IMR-90 (cell line): Measurements from ENCODE around the gene PSMA3. TPM values are rescaled to one million over a fixed set of nuclear protein-coding genes. Genes with fewer than 3 reads are reported as not detected.

Source experiments
- ATAC-seq: fragments of 200-7000 bp; cut with Tn5 transposase; 2 replicates; pipeline ENCODE4 v1.9.1; 2020; ENCODE audit warnings: low read depth, mild to moderate bottlenecking, moderate library complexity
- BruUV-seq: library from RNA; stranded (reverse); fragments of 400-500 nt; replicated peaks from 2 replicates; lab custom pipeline; 2021; lab: Mats Ljungman, UMichigan
- CTCF ChIA-PET: fragments of 300-600 bp; formaldehyde crosslinking; extraction: SDS; loops from one replicate; lab custom pipeline; 2021; ENCODE audit warnings: antibody characterized with exemption; lab: Yijun Ruan, JAX
- POLR2A ChIA-PET: fragments of 300-600 bp; sonication (Branson Sonifier 250); formaldehyde crosslinking; loops from one replicate; lab custom pipeline; 2022; ENCODE audit warnings: antibody characterized with exemption; ENCODE audit not compliant: unreplicated experiment; lab: Charles Lee
- DNase-seq: peaks from one replicate; pipeline ENCODE4 v3.0.0; 2013
- H2AFZ ChIP-seq: replicated peaks from 2 replicates; pipeline ENCODE3; 2013; ENCODE audit warnings: low read length, mild to moderate bottlenecking; ENCODE audit not compliant: poor library complexity
- H2AK5ac ChIP-seq: 2 replicates; pipeline ENCODE4 v1.6.1; 2013; ENCODE audit warnings: low read depth, low read length, inconsistent platforms
- H2AK9ac ChIP-seq: replicated peaks from 2 replicates; pipeline ENCODE3; 2013; ENCODE audit warnings: mild to moderate bottlenecking, low read depth, low read length, moderate library complexity; ENCODE audit not compliant: poor library complexity
- H2BK120ac ChIP-seq: 2 replicates; pipeline ENCODE4 v1.6.1; 2013; ENCODE audit warnings: low read depth, low read length, inconsistent platforms
- H2BK15ac ChIP-seq: 3 replicates; pipeline ENCODE4 v1.6.1; 2013; ENCODE audit warnings: low read depth, low read length, inconsistent platforms
- H2BK20ac ChIP-seq: 2 replicates; pipeline ENCODE4 v1.6.1; 2013; ENCODE audit warnings: low read depth, mild to moderate bottlenecking, inconsistent platforms, low read length, moderate library complexity
- H2BK5ac ChIP-seq: 2 replicates; pipeline ENCODE4 v1.6.1; 2013; ENCODE audit warnings: mild to moderate bottlenecking, low read depth, low read length, inconsistent platforms; ENCODE audit not compliant: poor library complexity, severe bottlenecking
- H3K14ac ChIP-seq: replicated peaks from 2 replicates; pipeline ENCODE4 v1.6.1; 2013; ENCODE audit warnings: low read depth, low read length, inconsistent platforms
- H3K18ac ChIP-seq: 2 replicates; pipeline ENCODE4 v1.6.1; 2013; ENCODE audit warnings: low read depth, low read length, control low read depth
- H3K23ac ChIP-seq: 2 replicates; pipeline ENCODE4 v1.6.1; 2013; ENCODE audit warnings: low read depth, low read length, inconsistent platforms
- H3K27ac ChIP-seq: 2 replicates; pipeline ENCODE4 v1.5.1; 2013; ENCODE audit warnings: mild to moderate bottlenecking, control low read depth, low read length; ENCODE audit not compliant: insufficient read depth
- H3K27me3 ChIP-seq: 2 replicates; pipeline ENCODE4 v1.6.1; 2013; ENCODE audit warnings: low read length; ENCODE audit not compliant: control insufficient read depth, insufficient read depth
- H3K36me3 ChIP-seq: 2 replicates; pipeline ENCODE4 v1.6.1; 2013; ENCODE audit warnings: low read length, mixed read lengths; ENCODE audit not compliant: control insufficient read depth, insufficient read depth
- H3K4ac ChIP-seq: 2 replicates; pipeline ENCODE4 v1.6.1; 2013; ENCODE audit warnings: low read depth, low read length, inconsistent platforms
- H3K4me1 ChIP-seq: 2 replicates; pipeline ENCODE4 v1.6.1; 2013; ENCODE audit warnings: low read length, mixed read lengths; ENCODE audit not compliant: control insufficient read depth, insufficient read depth
- H3K4me2 ChIP-seq: 2 replicates; pipeline ENCODE4 v1.6.1; 2013; ENCODE audit warnings: low read depth, mild to moderate bottlenecking, control low read depth, low read length, moderate library complexity
- H3K4me3 ChIP-seq: 2 replicates; pipeline ENCODE4 v1.5.1; 2013; ENCODE audit warnings: low read depth, mild to moderate bottlenecking, control low read depth, low read length, moderate library complexity; ENCODE audit not compliant: insufficient read depth
- H3K56ac ChIP-seq: 2 replicates; pipeline ENCODE4 v1.6.1; 2013; ENCODE audit warnings: low read length, inconsistent platforms; ENCODE audit not compliant: insufficient read depth; ENCODE audit errors: extremely low read depth
- H3K79me1 ChIP-seq, 2 experiments: 2 replicates each; pipeline ENCODE4 v1.6.1; 2013; ENCODE audit warnings: low read length in 2 of 2, inconsistent platforms in 1 of 2, low read depth in 1 of 2
- H3K9ac ChIP-seq: 2 replicates; pipeline ENCODE4 v1.6.1; 2013; ENCODE audit warnings: low read depth, low read length, control low read depth
- H3K9me1 ChIP-seq: 2 replicates; pipeline ENCODE4 v1.6.1; 2013; ENCODE audit warnings: low read length, inconsistent platforms; ENCODE audit not compliant: insufficient read depth
- H3K9me3 ChIP-seq: 2 replicates; pipeline ENCODE4 v1.6.1; 2013; ENCODE audit warnings: low read length; ENCODE audit not compliant: control insufficient read depth, insufficient read depth
- H4K20me1 ChIP-seq: 2 replicates; pipeline ENCODE4 v1.6.1; 2013; ENCODE audit warnings: low read length, inconsistent platforms; ENCODE audit not compliant: insufficient read depth
- H4K5ac ChIP-seq: 2 replicates; pipeline ENCODE4 v1.6.1; 2013; ENCODE audit warnings: mild to moderate bottlenecking, low read depth, low read length, control low read depth
- H4K8ac ChIP-seq, 2 experiments: 2 replicates each; pipeline ENCODE4 v1.6.1; 2013; ENCODE audit warnings: low read depth in 2 of 2, low read length in 2 of 2, control low read depth in 1 of 2, inconsistent platforms in 1 of 2
- H4K91ac ChIP-seq: 2 replicates; pipeline ENCODE4 v1.6.1; 2013; ENCODE audit warnings: low read depth, low read length, inconsistent platforms; ENCODE audit not compliant: insufficient read depth
- BHLHE40 ChIP-seq: fragments of 150-350 bp; IDR thresholded peaks from 2 replicates; pipeline ENCODE4 v1.6.1; 2016; ENCODE audit warnings: mild to moderate bottlenecking, low read depth, low read length
- CEBPB ChIP-seq: IDR thresholded peaks from 2 replicates; pipeline ENCODE4 v1.6.1; 2012; ENCODE audit warnings: low read depth, low read length, improper control_type of control experiment
- CHD1 ChIP-seq: IDR thresholded peaks from 2 replicates; pipeline ENCODE4 v1.6.1; 2012; ENCODE audit warnings: low read depth, low read length, improper control_type of control experiment
- MXI1 ChIP-seq: IDR thresholded peaks from 2 replicates; pipeline ENCODE4 v1.6.1; 2012; ENCODE audit warnings: low read depth, mild to moderate bottlenecking, low read length, moderate library complexity, borderline replicate concordance
- NFE2L2 ChIP-seq: fragments of 150-350 bp; IDR thresholded peaks from 2 replicates; pipeline ENCODE4 v1.6.1; 2016; ENCODE audit warnings: low read depth, mild to moderate bottlenecking, low read length
- RAD21 ChIP-seq: IDR thresholded peaks from 2 replicates; pipeline ENCODE4 v1.6.1; 2012; ENCODE audit warnings: low read length, improper control_type of control experiment
- SMC3 ChIP-seq: fragments of 150-350 bp; IDR thresholded peaks from 2 replicates; pipeline ENCODE4 v1.6.1; 2016; ENCODE audit warnings: low read depth, mild to moderate bottlenecking, antibody characterized with exemption, low read length, moderate library complexity
- dilution Hi-C: fragments of 300-500 bp; cut with HindIII; formaldehyde crosslinking; loops from one replicate; pipeline ENCODE4 v1.14.3; 2018; ENCODE audit warnings: low sequenced_read_pairs; ENCODE audit not compliant: unreplicated experiment
- in situ Hi-C: fragments of 300-500 bp; cut with MboI; formaldehyde crosslinking; loops from 3 replicates; pipeline ENCODE4 v1.14.3; 2019; ENCODE audit warnings: low sequenced_read_pairs, inconsistent platforms, mixed read lengths
- intact Hi-C: fragments of 100-400 bp; cut with micrococcal nuclease; formaldehyde crosslinking; loops from 2 replicates; pipeline ENCODE4 v1.10.0; 2022
- polyA plus RNA-seq, 3 experiments: library from polyadenylated mRNA; depleted of rRNA; stranded (reverse); fragments of >200 nt; gene quantifications; 2 replicates each; pipeline ENCODE4 v1.2.3, GENCODE V29; 2012; ENCODE audit warnings: low replicate concordance in 1 of 3
- total RNA-seq: library from RNA; depleted of rRNA; stranded (reverse); fragments of >200 nt; gene quantifications from 2 replicates; pipeline ENCODE4 v1.2.3, GENCODE V29; 2012

Gene PSMA3
- total and polyA plus RNA-seq, 2 of the 4 experiments (the other 2 are of a cell fraction), result 74.9 to 231 TPM

- intact Hi-C loops, result loop anchor here (10.0 kb wide), 1 partner anchor 1282 kb away; no protein-coding TSS in a partner anchor
- dilution Hi-C loops, result no loop called here
- no peak overlapping the region for H3K4me3 ChIP-seq
- CTCF ChIA-PET, result interaction anchor here (0.5 kb wide), 1 partner anchor 122 kb away, joined by 3 read pairs; no protein-coding TSS in a partner anchor
- H4K8ac ChIP-seq, result no peak overlapping the region
- in situ Hi-C loops, result no loop called here
- no peak overlapping the region for H3K18ac ChIP-seq
- DNase-seq, result no peak
- H3K27me3 ChIP-seq, result no peaks in the 10 kb centered on the region
- H4K20me1 ChIP-seq, result no peaks in the 10 kb centered on the region
- no peak overlapping the region for H2AK9ac ChIP-seq
- no peak overlapping the region for H3K23ac ChIP-seq
- H3K9ac ChIP-seq, result no peak overlapping the region
- H3K56ac ChIP-seq, result no peak overlapping the region
- POLR2A ChIA-PET, result no interaction called here
- H3K36me3 ChIP-seq, result peaks cover 24% of the 10 kb centered on the region
- no peak overlapping the region for H2BK120ac ChIP-seq
- H2BK15ac ChIP-seq, result no peak overlapping the region
- H3K9me3 ChIP-seq, result no peaks in the 10 kb centered on the region
- no peak overlapping the region for H3K4me2 ChIP-seq
- H4K91ac ChIP-seq, result no peak overlapping the region
- H2AK5ac ChIP-seq, result no peak overlapping the region
- no peak overlapping the region for H2BK5ac ChIP-seq
- ATAC-seq, result no peak
- H4K5ac ChIP-seq, result no peak overlapping the region
- no peak overlapping the region for H3K27ac ChIP-seq
- H2BK20ac ChIP-seq, result no peak overlapping the region
- H3K4me1 ChIP-seq, result peaks cover 3% of the 10 kb centered on the region; the same call in 1 of the 2 replicates
- H2AFZ ChIP-seq, result no peak overlapping the region
- H3K9me1 ChIP-seq, result no peaks in the 10 kb centered on the region
- no TSS peak for BruUV-seq
- no peak overlapping the region for H3K14ac ChIP-seq
- no peaks in the 10 kb centered on the region; a peak in 1 of 4 replicates for H3K79me1 ChIP-seq
- no peak overlapping the region for H3K4ac ChIP-seq
- TF ChIP-seq SMC3 (no peak), CEBPB (no peak), BHLHE40 (no peak), CHD1 (no peak), MXI1 (no peak), NFE2L2 (no peak), RAD21 (no peak)
These were observed 31.5 kb upstream of the PSMA3 start for GRCh38 chr14:58213176-58213575.
